GM18873 (cell line): Measurements from ENCODE around the gene PHLDA3.

ENCODE experiments used
- ATAC-seq: cut with Tn5 transposase; IDR thresholded peaks from one replicate; pipeline ENCODE4 v1.9.1; 2021; ENCODE audit warnings: mild to moderate bottlenecking, moderate library complexity, moderate number of reproducible peaks; ENCODE audit not compliant: unreplicated experiment, low FRiP score

The PHLDA3 gene

GRCh38 chr1:201436969-201437368, 32.0 kb downstream of the PHLDA3 start:
- ATAC-seq = no peak

GRCh38 chr1:201436393-201436792, 32.6 kb downstream of the PHLDA3 start:
- ATAC-seq = no peak

- ATAC-seq = no peak
These were observed 34.7 kb downstream of the PHLDA3 start for GRCh38 chr1:201434266-201434665.

- no peak for ATAC-seq
These were observed 35.4 kb downstream of the PHLDA3 start for GRCh38 chr1:201433609-201434008.

GRCh38 chr1:201430776-201431175, 38.2 kb downstream of the PHLDA3 start:
- ATAC-seq = no peak

GRCh38 chr1:201429736-201430501, 39.1 kb downstream of the PHLDA3 start:
- ATAC-seq = no peak

GRCh38 chr1:201427963-201428362, 41.0 kb downstream of the PHLDA3 start:
- ATAC-seq = no peak

- no peak for ATAC-seq
These were observed 42.3 kb downstream of the PHLDA3 start for GRCh38 chr1:201426479-201427310.

GRCh38 chr1:201424146-201424545, 44.8 kb downstream of the PHLDA3 start:
- ATAC-seq = no peak

- ATAC-seq = no peak
These were observed 45.3 kb downstream of the PHLDA3 start for GRCh38 chr1:201423655-201424054.

- ATAC-seq = no peak
These were observed 46.5 kb downstream of the PHLDA3 start for GRCh38 chr1:201422436-201423030.

- no peak for ATAC-seq
These were observed 47.0 kb downstream of the PHLDA3 start for GRCh38 chr1:201422026-201422425.

- no peak for ATAC-seq
These were observed 47.9 kb downstream of the PHLDA3 start for GRCh38 chr1:201421041-201421440.

- no peak for ATAC-seq
These were observed 48.4 kb downstream of the PHLDA3 start for GRCh38 chr1:201420608-201421002.

- ATAC-seq = no peak
These were observed 49.0 kb downstream of the PHLDA3 start for GRCh38 chr1:201419746-201420607.

GRCh38 chr1:201419256-201419655, 49.7 kb downstream of the PHLDA3 start:
- ATAC-seq = no peak

- ATAC-seq = no peak
These were observed 50.5 kb downstream of the PHLDA3 start for GRCh38 chr1:201418461-201418860.
